Upper lobe of right lung (tissue), 1 donor: ENCODE results near the gene ADISSP. TPM values are rescaled to one million over a fixed set of nuclear protein-coding genes. Genes with fewer than 3 reads are reported as not detected.

ENCODE experiments used
- ATAC-seq: fragments of 200-7000 bp; cut with Tn5 transposase; one replicate; pipeline ENCODE4 v1.9.1; 2020; ENCODE audit warnings: mild to moderate bottlenecking, moderate library complexity
- DNase-seq: peaks from one replicate; pipeline ENCODE4 v3.0.0-alpha.2; 2020
- H3K27ac ChIP-seq: fragments of 200-600 bp; one replicate; pipeline ENCODE4 v1.8.0; 2022
- H3K27me3 ChIP-seq: fragments of 200-600 bp; one replicate; pipeline ENCODE4 v1.8.0; 2022; ENCODE audit warnings: mild to moderate bottlenecking
- H3K36me3 ChIP-seq: fragments of 200-600 bp; one replicate; pipeline ENCODE4 v1.8.0; 2022
- H3K4me1 ChIP-seq: fragments of 200-600 bp; one replicate; pipeline ENCODE4 v1.8.0; 2022
- H3K4me3 ChIP-seq: fragments of 200-600 bp; one replicate; pipeline ENCODE4 v1.8.0; 2022; ENCODE audit warnings: mild to moderate bottlenecking
- H3K9me3 ChIP-seq: fragments of 200-600 bp; one replicate; pipeline ENCODE4 v1.8.0; 2022
- intact Hi-C: fragments of 100-400 bp; cut with DNase I; formaldehyde crosslinking; loops from one replicate; pipeline ENCODE4 v1.11.0; 2022
- total RNA-seq: library from RNA; stranded (reverse); fragmentation: NEBNext Ultra II Directional; extraction: Animal tissue kit (Norgen Biotek cat#: 25700); gene quantifications from one replicate; pipeline ENCODE4 v1.2.1, GENCODE V29; 2021
- TF ChIP-seq, protein P1 (sequence below): fragments of 200-600 bp; IDR thresholded peaks from one replicate; pipeline ENCODE4 v1.8.0; 2022; ENCODE audit warnings: antibody characterized with exemption
- donor health status: DM: no; HTN: yes; CAD: no; lungs with severe emphysema.

ADISSP gene
- total RNA-seq, 1 donor from 2014 or later: 23.3 TPM

DNA sequence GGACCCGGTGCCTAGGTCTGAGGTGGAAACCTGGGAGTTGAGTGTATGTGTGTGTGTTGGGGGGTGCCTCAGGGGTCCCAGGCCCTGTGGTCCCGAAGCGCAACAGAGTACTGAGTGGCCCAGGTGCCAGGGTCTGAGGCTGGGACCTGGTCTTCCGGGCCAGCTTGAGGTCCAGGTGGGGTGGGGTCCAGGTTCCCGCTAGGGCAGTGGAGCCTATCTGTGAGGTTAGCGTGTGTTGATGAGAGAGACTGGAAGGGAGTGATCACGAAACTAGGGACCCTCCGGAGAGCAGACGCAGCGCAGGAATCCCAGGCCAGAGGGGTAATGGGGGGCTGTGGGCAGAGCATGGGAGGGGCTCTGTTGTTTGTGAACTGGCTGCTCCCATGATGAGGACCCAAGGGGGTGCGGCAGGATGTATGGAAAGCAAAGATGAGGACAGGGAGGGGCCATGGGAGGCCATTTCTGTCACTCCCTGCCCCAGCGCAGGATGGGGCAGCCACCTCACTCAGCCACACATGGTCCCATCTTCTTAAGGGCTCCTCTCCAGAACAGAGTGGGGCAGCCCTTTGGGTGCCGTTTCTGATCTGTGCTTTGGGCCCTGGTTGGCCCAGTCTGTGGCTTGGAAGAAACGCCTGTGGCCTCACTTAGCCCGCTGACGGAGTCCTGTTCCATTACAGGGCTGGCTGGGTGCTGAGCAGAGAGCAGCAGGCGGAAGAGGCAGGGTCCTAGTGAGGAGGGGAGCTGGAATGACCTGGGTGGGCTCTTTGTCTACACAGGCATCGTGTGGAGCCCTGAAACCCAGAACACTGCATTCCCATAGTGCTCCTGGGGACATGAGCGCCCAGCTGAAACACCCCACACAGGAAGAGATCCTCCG, 34.2 kb downstream of the ADISSP start:
- Histone ChIP-seq H3K4me3 (peak overlapping the region; percentile 50), H3K27me3 (peaks cover 8% of the 10 kb centered on the region), H3K27ac (peak overlapping the region; percentile 76), H3K4me1 (peaks cover 10% of the 10 kb centered on the region), H3K36me3 (no peaks in the 10 kb centered on the region), H3K9me3 (no peaks in the 10 kb centered on the region)
- ATAC-seq (peak; percentile 4), DNase-seq (peak; percentile 61)
- TF ChIP-seq, protein P1, sequence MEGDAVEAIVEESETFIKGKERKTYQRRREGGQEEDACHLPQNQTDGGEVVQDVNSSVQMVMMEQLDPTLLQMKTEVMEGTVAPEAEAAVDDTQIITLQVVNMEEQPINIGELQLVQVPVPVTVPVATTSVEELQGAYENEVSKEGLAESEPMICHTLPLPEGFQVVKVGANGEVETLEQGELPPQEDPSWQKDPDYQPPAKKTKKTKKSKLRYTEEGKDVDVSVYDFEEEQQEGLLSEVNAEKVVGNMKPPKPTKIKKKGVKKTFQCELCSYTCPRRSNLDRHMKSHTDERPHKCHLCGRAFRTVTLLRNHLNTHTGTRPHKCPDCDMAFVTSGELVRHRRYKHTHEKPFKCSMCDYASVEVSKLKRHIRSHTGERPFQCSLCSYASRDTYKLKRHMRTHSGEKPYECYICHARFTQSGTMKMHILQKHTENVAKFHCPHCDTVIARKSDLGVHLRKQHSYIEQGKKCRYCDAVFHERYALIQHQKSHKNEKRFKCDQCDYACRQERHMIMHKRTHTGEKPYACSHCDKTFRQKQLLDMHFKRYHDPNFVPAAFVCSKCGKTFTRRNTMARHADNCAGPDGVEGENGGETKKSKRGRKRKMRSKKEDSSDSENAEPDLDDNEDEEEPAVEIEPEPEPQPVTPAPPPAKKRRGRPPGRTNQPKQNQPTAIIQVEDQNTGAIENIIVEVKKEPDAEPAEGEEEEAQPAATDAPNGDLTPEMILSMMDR: no peak
- intact Hi-C loops: no loop called here

DNA sequence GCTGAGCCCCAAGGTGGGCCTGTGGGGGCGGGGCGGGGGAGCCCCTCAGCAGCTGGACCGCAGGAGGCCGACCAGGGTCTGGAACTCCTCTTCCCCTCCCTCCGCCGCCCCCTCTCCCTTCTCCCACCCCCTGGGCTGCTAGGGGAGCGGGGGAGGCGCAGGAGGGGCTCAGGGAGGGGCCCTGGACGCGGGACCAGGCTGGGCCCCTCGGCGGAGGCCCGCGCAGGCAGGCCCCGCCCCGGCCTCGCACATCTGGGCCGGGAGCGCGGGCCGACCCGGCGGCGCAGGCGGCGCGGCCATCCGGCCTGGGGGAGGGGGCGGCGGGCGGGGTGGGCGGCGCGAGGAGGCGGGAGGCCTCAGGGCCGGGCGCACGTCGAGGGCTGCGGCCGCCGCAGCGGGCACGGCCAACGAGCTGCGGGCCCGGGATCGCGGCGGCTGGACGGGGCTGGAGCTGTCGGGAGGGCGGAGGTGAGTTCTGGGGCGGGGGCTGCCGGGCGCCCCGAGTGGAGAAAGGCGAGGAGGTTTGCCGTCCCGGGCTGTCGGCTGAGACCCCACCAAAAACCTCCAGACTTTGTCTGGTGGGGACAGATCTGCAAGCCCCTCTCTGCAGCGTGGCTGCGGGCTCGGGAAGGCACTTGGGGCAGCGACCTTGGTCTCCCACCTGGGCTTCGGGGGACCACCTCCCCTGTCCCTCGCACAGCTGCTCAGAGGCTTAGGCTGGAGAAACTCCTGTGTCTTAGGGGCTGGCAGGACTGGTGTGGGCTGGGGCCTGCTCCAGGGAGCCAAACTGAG, 35.0 kb downstream of the ADISSP start, which contains the start of gene HSPA12B:
Gene HSPA12B (plus strand): TSS at position 359 of the 792 bp plus-strand sequence. CDS start 5,990 bp downstream, outside the sequence.
- peak; percentile 11 for ATAC-seq

DNA sequence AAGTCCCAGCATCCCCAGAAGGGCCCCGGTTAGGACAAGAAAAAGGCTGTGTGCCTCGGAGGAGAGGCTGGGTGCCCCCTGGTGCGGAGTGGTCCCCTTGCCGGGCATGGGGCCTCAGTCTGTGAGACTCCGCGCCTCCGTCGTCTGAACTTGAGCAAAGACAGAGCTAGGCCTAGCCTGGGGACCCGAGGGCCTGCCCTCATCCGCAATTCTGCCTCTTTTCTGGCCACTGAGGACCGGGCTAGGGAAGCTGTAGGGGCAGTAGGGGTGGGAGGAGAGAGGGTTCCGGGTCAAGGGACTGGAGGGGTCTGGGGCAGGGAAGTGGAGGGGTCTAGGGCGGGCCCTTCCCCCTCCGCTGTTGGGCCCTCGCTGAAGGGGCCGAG, 35.6 kb downstream of the ADISSP start:
- intact Hi-C loops: no loop called here
- Histone ChIP-seq H3K36me3 (no peaks in the 10 kb centered on the region), H3K27ac (peak overlapping the region; percentile 51), H3K4me1 (peaks cover 6% of the 10 kb centered on the region), H3K27me3 (peaks cover 8% of the 10 kb centered on the region), H3K4me3 (no peak overlapping the region), H3K9me3 (no peaks in the 10 kb centered on the region)
- ATAC-seq: no peak
- TF ChIP-seq, protein P1: no peak
- DNase-seq: peak; percentile 51

More for the DNA sequence above, 35.0 kb downstream of the ADISSP start, which contains the start of gene HSPA12B:
- peaks cover 8% of the 10 kb centered on the region for H3K27me3 ChIP-seq
- H3K4me3 ChIP-seq: peak within 1 kb of the TSS; percentile 50
- peak; percentile 62 for DNase-seq
- H3K36me3 ChIP-seq: no peaks in the 10 kb centered on the region
- intact Hi-C loops: no loop called here
- H3K4me1 ChIP-seq: peaks cover 11% of the 10 kb centered on the region
- peak within 1 kb of the TSS; percentile 76 for H3K27ac ChIP-seq
- H3K9me3 ChIP-seq: no peaks in the 10 kb centered on the region
- TF ChIP-seq, protein P1: no peak

DNA sequence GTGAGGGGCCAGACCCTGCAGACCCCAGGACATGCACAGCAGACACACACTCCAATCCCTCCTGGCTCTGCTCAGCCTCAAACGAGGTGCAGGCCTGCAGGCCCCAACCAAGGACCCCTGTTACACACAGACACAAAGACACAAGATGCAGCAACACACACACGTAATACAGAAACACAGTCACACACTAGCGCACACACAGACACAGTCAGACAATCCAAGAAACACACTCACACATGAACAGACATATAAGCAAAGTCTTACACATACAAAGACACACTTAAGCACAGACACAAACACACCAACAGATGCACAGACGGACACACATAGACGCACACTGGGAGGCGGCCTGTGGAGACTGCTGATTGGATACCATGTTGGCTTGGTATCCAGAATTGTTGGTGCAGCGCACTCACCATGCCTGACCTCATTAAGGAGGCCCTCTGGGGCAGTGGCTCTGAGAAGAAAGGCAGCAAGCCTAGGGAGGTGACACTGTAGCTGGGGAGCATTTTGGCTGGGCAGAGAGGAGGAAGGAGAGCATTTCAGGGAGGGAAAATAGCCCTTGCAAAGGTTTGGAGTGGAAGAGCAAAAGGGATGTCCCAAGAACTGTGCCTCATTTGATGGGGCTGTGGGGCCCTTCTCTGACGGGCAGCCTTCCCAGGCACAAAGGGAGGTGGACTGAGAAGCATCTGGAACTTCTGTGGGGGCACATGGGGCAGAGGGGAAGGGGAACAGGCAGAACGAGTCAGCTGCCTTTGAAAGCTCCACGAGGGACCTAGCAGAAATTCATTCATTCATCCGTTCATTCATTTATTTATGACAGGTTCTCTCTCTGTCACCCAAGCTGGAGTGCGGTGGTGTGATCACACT, 36.5 kb downstream of the ADISSP start:
- DNase-seq: peak; percentile 36
- ATAC-seq: no peak
- intact Hi-C loops: no loop called here
- Histone ChIP-seq H3K27me3 (peaks cover 8% of the 10 kb centered on the region), H3K4me1 (peaks cover 6% of the 10 kb centered on the region), H3K4me3 (no peak overlapping the region), H3K9me3 (no peaks in the 10 kb centered on the region), H3K27ac (no peak overlapping the region), H3K36me3 (no peaks in the 10 kb centered on the region)
- TF ChIP-seq, protein P1: no peak
